Smooth muscle cell of trachea (primary cell): ENCODE measurements around the gene BEND2. TPM values are rescaled to one million over a fixed set of nuclear protein-coding genes. Genes with fewer than 3 reads are reported as not detected.

ENCODE experiments used
- total RNA-seq: library from RNA; depleted of rRNA; stranded (reverse); fragments of >200 nt; gene quantifications from 2 replicates; pipeline ENCODE4 v1.2.1, GENCODE V29; 2014

Gene BEND2
- total RNA-seq, result not detected in 2 replicates

GRCh38 chrX:18220786-18221185 is at the start of gene BEND2:
TSS of gene BEND2 (minus strand) at chrX:18220886. CDS start at chrX:18220750, 136 bp downstream.

Other genes starting within 250 kb of the BEND2 start
- gene SCML2, start 133.8 kb upstream of the BEND2 start, total RNA-seq, result 1.7 TPM in 2 replicates
- gene CDKL5, start 204.7 kb upstream of the BEND2 start, total RNA-seq, result 3.1 and 3.9 TPM in 2 replicates